ENCODE results near the gene RBM15B. TPM values are rescaled to one million over a fixed set of nuclear protein-coding genes. Genes with fewer than 3 reads are reported as not detected.

Gene RBM15B
- total and polyA plus RNA-seq, 2 donors (not counting 1 experiment from before 2014, with no cell fraction given) = 10.8 to 29.5 TPM

- TF ChIP-seq EZH2 (IDR thresholded peaks at IDR 0.05; ENCODE audit: borderline replicate concordance, insufficient read depth, low read depth, low read length, poor library complexity, severe bottlenecking) = no peak
- TF ChIP-seq, protein P1, sequence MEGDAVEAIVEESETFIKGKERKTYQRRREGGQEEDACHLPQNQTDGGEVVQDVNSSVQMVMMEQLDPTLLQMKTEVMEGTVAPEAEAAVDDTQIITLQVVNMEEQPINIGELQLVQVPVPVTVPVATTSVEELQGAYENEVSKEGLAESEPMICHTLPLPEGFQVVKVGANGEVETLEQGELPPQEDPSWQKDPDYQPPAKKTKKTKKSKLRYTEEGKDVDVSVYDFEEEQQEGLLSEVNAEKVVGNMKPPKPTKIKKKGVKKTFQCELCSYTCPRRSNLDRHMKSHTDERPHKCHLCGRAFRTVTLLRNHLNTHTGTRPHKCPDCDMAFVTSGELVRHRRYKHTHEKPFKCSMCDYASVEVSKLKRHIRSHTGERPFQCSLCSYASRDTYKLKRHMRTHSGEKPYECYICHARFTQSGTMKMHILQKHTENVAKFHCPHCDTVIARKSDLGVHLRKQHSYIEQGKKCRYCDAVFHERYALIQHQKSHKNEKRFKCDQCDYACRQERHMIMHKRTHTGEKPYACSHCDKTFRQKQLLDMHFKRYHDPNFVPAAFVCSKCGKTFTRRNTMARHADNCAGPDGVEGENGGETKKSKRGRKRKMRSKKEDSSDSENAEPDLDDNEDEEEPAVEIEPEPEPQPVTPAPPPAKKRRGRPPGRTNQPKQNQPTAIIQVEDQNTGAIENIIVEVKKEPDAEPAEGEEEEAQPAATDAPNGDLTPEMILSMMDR (IDR thresholded peaks at IDR 0.05) = no peak
- Mint-ChIP-seq H3K27me3 (no peaks in the 10 kb centered on the region), H3K4me3 (no peak overlapping the region), H3K9me3 (ENCODE audit: insufficient read depth) (no peaks in the 10 kb centered on the region), H3K27ac (no peak overlapping the region), H3K4me1 (peaks cover 34% of the 10 kb centered on the region)
- Histone ChIP-seq H3K36me3 (replicated peaks in 1 of 2; ENCODE audit: control extremely low read depth in 1 of 2, control insufficient read depth in 1 of 2, extremely low read depth in 1 of 2, insufficient read depth in 2 of 2, low read length in 1 of 2) (peaks cover 1 to 73% of the 10 kb centered on the region in 2 experiments), H3K4me1 (ENCODE audit: control insufficient read depth in 2 of 2, insufficient read depth in 2 of 2, low read length in 2 of 2) (peaks cover 11 to 20% of the 10 kb centered on the region in 2 donors), H2AFZ (ENCODE audit: insufficient read depth, low read depth, low read length, poor library complexity, severe bottlenecking) (no peak overlapping the region), H3K79me2 (ENCODE audit: control insufficient read depth, insufficient read depth, low read length) (peaks cover 51% of the 10 kb centered on the region), H3K4me3 (ENCODE audit: control extremely low read depth in 1 of 5, extremely low read depth in 1 of 5, insufficient read depth in 1 of 5, low read depth in 2 of 5, low read length in 4 of 5) (no peak overlapping the region), H3K9ac (ENCODE audit: low read length) (no peak overlapping the region), H3K27me3 (replicated peaks in 1 of 4; ENCODE audit: control extremely low read depth in 1 of 4, control insufficient read depth in 3 of 4, insufficient read depth in 4 of 4, low read length in 3 of 4) (no peaks in the 10 kb centered on the region), H3K4me2 (replicated peaks; ENCODE audit: low read depth, low read length, poor library complexity, severe bottlenecking) (no peak overlapping the region), H3K27ac (ENCODE audit: low read length in 2 of 2) (peak overlapping the region in 1 of 2 donors; percentile 48), H4K20me1 (ENCODE audit: control insufficient read depth, insufficient read depth, low read length, poor library complexity, severe bottlenecking) (peaks cover 55% of the 10 kb centered on the region), H3K9me3 (ENCODE audit: control extremely low read depth in 1 of 3, control insufficient read depth in 2 of 3, insufficient read depth in 1 of 3, low read length in 2 of 3) (no peaks in the 10 kb centered on the region)
- ChIA-PET CTCF (interaction anchor here (1.0 to 2.0 kb wide), 2 partner anchors 10 to 106 kb away, joined by 3 to 5 read pairs; no protein-coding TSS in a partner anchor), POLR2A (interaction anchor here (1.4 kb wide), 1 partner anchor 10 kb away, joined by 3 read pairs; the partner anchor contains the start of gene MANF)
- DNase-seq = no peak
- no peak for ATAC-seq (ENCODE audit: low read depth)
- intact Hi-C loops (cut with micrococcal nuclease) = loop anchor here (10.0 kb wide), 1 partner anchor 1139 kb away; the partner anchor contains the start of genes NT5DC2 and UQCC5
- 88% methylated on average over 7 of the region's 12 CpGs for WGBS (ENCODE audit: insufficient coverage)
Measured at GRCh38 chr3:51395493-51396213, 4.6 kb downstream of the RBM15B start.

DNA sequence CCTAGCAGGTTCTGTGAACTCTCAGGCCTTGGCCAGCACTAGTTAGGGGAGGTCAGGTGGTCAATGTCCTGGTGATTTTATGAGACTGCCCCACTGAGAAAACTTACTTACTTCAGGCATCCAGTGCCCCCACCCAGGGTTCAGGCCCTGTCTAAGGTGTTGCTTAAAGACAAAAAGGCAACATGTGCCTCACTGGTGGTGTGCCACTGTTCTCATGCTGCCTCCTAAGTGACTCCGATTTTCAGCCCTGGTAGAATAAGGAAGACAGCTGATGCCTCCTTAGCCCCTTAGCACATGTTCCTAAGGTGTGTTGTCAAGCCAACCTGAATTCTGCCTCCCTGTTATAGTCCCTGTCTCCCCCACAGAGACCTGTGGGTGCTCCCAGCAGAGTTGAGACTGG is 5.3 kb downstream of the RBM15B start:
- POLR2A ChIA-PET = interaction anchor here (1.4 kb wide), 1 partner anchor 11 kb away, joined by 3 read pairs; the partner anchor contains the start of gene MANF

More for the DNA sequence above, 5.3 kb downstream of the RBM15B start:
- H2AFZ ChIP-seq (ENCODE audit: insufficient read depth, low read depth, low read length, poor library complexity, severe bottlenecking) = no peak overlapping the region
- H3K9ac ChIP-seq (ENCODE audit: low read length) = no peak overlapping the region
- H3K27ac ChIP-seq (ENCODE audit: low read length in 2 of 2) = peak overlapping the region in 1 of 2 donors; percentile 48
- no peaks in the 10 kb centered on the region for H3K27me3 ChIP-seq (replicated peaks in 1 of 4; ENCODE audit: control extremely low read depth in 1 of 4, control insufficient read depth in 3 of 4, insufficient read depth in 4 of 4, low read length in 3 of 4)
- H3K27me3 Mint-ChIP-seq = no peaks in the 10 kb centered on the region
- H3K4me3 Mint-ChIP-seq = no peak overlapping the region
- peaks cover 52% of the 10 kb centered on the region for H3K79me2 ChIP-seq (ENCODE audit: control insufficient read depth, insufficient read depth, low read length)
- H4K20me1 ChIP-seq (ENCODE audit: control insufficient read depth, insufficient read depth, low read length, poor library complexity, severe bottlenecking) = peaks cover 55% of the 10 kb centered on the region
- peaks cover 9 to 17% of the 10 kb centered on the region in 2 donors for H3K4me1 ChIP-seq (ENCODE audit: control insufficient read depth in 2 of 2, insufficient read depth in 2 of 2, low read length in 2 of 2)
- peaks cover 30% of the 10 kb centered on the region for H3K4me1 Mint-ChIP-seq
- H3K9me3 ChIP-seq (ENCODE audit: control extremely low read depth in 1 of 3, control insufficient read depth in 2 of 3, insufficient read depth in 1 of 3, low read length in 2 of 3) = no peaks in the 10 kb centered on the region
- no peak overlapping the region for H3K4me2 ChIP-seq (replicated peaks; ENCODE audit: low read depth, low read length, poor library complexity, severe bottlenecking)
- no peak overlapping the region for H3K4me3 ChIP-seq (ENCODE audit: control extremely low read depth in 1 of 5, extremely low read depth in 1 of 5, insufficient read depth in 1 of 5, low read depth in 2 of 5, low read length in 4 of 5)
- H3K36me3 ChIP-seq (replicated peaks in 1 of 2; ENCODE audit: control extremely low read depth in 1 of 2, control insufficient read depth in 1 of 2, extremely low read depth in 1 of 2, insufficient read depth in 2 of 2, low read length in 1 of 2) = peaks cover 1 to 77% of the 10 kb centered on the region in 2 experiments
- ATAC-seq (ENCODE audit: low read depth) (no peak), DNase-seq (no peak)
- CTCF ChIA-PET = interaction anchor here (1.0 kb wide), 1 partner anchor 9 kb away, joined by 3 read pairs; no protein-coding TSS in a partner anchor
- intact Hi-C loops (cut with micrococcal nuclease) = loop anchor here (10.0 kb wide), 1 partner anchor 1138 kb away; the partner anchor contains the start of genes NT5DC2 and UQCC5
- peak overlapping the region; percentile 5 for H3K27ac Mint-ChIP-seq
- WGBS (ENCODE audit: insufficient coverage) = no CpG with 5 or more reads among the region's 1 CpG
- no peak for TF ChIP-seq EZH2 (IDR thresholded peaks at IDR 0.05; ENCODE audit: borderline replicate concordance, insufficient read depth, low read depth, low read length, poor library complexity, severe bottlenecking)
- H3K9me3 Mint-ChIP-seq (ENCODE audit: insufficient read depth) = no peaks in the 10 kb centered on the region
